Transverse colon (tissue), 4 donors: ENCODE measurements around the gene DNAJB8.

Source experiments
- EP300 ChIP-seq: sonication (generic); formaldehyde crosslinking; IDR thresholded peaks from one replicate; pipeline ENCODE4 v1.6.1; 2017; ENCODE audit warnings: antibody characterized with exemption, low read depth
- POLR2A ChIP-seq: fragments of 450-650 bp; IDR thresholded peaks from one replicate; pipeline ENCODE4 v1.6.1; 2016; ENCODE audit warnings: antibody characterized with exemption, mild to moderate bottlenecking, moderate library complexity
- POLR2AphosphoS5 ChIP-seq, 3 donors: sonication (generic); formaldehyde crosslinking; IDR thresholded peaks; one replicate each; pipeline ENCODE4 v1.6.1; 2016; ENCODE audit warnings: antibody characterized with exemption in 3 of 3
- TF ChIP-seq, protein P1 (sequence below), 5 experiments: fragments of 200-600 bp in 3 of 5; fragments of 450-650 bp in 2 of 5; sonication (generic) in 3 of 5; IDR thresholded peaks; 1 replicate in 2 of 5; 2 replicates in 3 of 5; pipeline ENCODE4 v1.5.1; 2016 to 2017; ENCODE audit warnings: antibody characterized with exemption in 5 of 5, inconsistent platforms in 3 of 5, mild to moderate bottlenecking in 2 of 5, moderate library complexity in 1 of 5

DNA sequence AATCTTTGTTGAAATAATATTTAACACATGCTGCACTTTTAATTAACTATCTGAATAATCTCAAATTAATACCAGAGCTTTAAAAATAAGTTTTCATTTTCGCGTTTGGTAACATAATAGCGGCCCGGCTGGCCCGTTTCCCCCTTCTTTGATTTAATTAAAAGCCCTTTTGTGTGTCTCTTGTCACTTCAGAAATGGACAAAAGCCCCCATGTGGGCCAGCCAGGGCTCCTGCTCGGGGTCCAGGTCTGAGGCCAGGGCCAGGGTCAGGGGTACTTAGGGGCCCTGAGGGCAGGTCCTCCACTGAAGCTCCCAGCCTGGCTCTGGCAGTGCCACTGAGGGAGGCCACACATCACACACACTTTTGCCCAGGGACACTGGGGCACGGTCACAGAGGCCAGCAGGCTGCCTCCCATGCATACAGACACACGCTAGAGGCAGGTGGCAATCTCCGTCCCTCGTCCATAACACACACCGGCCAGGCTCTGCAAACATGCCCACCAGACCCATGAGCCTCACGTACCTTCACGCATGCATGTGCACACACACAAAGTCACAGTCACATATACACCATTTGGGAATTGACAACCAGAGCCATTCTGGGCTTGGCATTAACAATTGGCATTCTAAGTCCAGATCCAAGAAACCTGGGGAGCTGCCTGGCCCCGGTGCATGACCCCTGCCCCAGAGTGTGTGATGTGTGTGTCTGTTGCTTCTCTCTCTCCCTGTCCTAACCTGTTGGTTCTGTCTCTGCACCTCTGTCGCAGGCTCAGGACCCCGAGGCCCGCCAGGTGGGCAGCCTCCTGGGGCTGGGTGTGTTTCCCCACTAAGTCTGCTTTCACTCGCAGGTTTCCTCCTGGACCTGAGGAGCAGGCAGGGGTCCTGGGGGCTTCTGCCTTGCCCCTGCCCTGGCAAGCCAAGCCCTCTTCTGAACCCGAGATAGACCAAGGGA, 38.5 kb downstream of the DNAJB8 start:
- TF ChIP-seq, protein P1, sequence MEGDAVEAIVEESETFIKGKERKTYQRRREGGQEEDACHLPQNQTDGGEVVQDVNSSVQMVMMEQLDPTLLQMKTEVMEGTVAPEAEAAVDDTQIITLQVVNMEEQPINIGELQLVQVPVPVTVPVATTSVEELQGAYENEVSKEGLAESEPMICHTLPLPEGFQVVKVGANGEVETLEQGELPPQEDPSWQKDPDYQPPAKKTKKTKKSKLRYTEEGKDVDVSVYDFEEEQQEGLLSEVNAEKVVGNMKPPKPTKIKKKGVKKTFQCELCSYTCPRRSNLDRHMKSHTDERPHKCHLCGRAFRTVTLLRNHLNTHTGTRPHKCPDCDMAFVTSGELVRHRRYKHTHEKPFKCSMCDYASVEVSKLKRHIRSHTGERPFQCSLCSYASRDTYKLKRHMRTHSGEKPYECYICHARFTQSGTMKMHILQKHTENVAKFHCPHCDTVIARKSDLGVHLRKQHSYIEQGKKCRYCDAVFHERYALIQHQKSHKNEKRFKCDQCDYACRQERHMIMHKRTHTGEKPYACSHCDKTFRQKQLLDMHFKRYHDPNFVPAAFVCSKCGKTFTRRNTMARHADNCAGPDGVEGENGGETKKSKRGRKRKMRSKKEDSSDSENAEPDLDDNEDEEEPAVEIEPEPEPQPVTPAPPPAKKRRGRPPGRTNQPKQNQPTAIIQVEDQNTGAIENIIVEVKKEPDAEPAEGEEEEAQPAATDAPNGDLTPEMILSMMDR (IDR thresholded peaks at IDR 0.05) = no peak
- TF ChIP-seq POLR2A (no peak), POLR2AphosphoS5 (IDR thresholded peaks at IDR 0.05) (no peak), EP300 (no peak)
